Right renal cortex interstitium (tissue), 3 donors: ENCODE results near the gene MSANTD1. TPM values are rescaled to one million over a fixed set of nuclear protein-coding genes. Genes with fewer than 3 reads are reported as not detected.

Source experiments
- DNase-seq, 3 donors: peaks; one replicate each; pipeline ENCODE4 v3.0.0-alpha.2; 2013; ENCODE audit warnings: low read depth in 3 of 3, low spot score in 2 of 3
- polyA plus RNA-seq, 3 donors: library from polyadenylated mRNA; unstranded; fragments of 120-200 nt; gene quantifications; one replicate each; pipeline ENCODE4 v1.2.1, GENCODE V29; 2013; ENCODE audit not compliant: insufficient read length in 3 of 3

The MSANTD1 gene
- polyA plus RNA-seq, result under 1 TPM; 0.29 to 0.42 (median 0.35) TPM

DNA sequence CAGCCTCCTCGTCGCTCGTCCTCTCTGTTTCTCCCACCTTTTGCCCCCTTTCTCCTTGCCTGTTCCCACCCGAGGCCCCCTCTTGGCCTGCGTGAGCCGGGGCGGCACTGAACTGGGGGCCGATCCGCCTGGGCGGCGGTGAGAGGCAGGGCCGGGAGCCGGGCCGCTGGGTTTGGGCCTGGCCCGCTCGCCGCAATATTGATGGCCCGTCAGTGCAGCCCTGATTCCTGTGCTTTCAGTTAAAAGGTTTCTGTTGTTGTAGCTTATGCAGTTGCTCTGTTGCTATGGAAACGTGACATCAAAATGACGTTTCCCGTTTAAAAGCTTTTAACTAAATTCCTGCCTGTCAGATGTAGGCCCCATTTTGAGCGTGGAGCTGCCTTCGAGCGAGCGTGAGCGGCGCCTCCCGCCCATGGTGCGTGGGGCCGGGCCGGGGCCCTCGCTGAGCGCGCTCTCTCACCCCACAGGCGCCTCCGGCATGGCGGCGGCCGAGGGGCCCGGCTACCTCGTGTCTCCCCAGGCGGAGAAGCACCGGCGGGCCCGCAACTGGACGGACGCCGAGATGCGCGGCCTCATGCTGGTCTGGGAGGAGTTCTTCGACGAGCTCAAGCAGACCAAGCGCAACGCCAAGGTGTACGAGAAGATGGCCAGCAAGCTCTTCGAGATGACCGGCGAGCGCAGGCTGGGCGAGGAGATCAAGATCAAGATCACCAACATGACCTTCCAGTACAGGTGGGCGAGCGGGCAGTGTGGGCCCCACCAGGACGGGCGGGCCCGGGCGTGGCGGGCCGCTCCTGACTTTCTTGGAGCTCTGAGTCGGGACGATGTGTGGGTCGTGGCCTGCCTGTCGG is at the start of gene MSANTD1:
MSANTD1 (plus strand) TSS at position 349 of the 851 bp plus-strand sequence; CDS start at position 413, 64 bp downstream.
- DNase-seq, result peak in 2 of 3 donors; percentile 47 to 66

DNA sequence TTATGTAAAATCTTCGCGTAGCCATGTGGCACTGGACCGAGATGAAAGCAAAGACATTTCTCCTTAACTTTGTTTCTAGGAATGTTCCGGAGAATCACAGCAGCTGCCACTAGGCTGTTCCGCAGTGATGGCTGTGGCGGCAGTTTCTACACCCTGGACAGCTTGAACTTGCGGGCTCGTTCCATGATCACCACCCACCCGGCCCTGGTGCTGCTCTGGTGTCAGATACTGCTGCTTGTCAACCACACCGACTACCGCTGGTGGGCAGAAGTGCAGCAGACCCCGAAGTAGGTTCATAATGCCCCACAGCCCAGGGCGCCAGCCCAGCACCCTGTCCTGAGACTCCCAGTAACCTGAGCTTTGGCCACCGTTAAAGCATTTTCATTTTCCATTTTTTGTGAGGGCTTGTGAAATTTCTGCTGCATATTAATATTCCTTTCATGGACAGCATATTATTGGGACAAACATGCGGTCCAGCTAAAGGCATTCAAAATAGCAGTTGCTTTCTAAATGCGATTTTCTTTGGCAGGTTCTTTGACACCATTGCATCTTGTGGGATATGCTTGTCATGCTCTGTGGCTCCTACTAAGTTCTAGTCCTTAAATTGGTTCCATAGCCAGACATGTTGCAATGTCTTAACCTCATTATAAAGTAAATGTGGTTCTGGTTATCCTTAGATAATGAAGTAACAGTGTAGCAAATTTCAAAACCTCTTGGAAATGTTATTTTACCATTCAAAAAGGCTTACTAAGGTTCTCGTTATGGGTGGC is 49.1 kb upstream of the MSANTD1 start:
- no peak for DNase-seq

DNA sequence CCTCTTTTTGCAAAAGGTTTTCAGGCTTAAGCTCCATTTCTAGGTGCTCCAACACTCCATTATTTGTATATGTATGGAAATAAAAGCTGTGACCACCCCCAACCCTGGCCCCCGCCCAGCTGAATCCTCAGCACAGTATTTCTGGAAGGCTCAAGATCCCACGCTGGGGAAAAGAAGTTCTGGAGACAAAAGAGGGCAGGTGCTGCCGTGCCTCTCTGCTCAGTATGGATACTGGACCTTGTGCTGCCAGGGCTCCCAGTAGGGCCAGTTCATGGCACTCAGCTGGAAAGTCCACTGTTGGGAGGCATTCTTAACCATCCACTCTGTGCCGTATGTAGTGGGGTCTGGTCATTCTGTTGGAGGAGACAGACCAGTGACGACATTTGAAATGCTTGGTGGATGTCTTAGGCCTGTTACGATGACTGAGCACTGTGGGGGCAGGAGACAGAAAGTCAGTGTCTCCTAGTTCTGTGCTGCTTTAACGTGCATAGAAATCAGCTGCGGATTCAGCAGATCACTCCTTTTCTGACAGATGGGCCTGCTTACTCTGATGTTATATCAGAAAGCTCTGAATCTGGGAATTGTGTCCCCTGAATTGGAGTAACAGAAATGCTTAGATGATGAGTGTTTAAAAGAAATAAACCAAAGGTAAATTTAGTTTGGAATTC is 48.4 kb upstream of the MSANTD1 start:
- no peak for DNase-seq

DNA sequence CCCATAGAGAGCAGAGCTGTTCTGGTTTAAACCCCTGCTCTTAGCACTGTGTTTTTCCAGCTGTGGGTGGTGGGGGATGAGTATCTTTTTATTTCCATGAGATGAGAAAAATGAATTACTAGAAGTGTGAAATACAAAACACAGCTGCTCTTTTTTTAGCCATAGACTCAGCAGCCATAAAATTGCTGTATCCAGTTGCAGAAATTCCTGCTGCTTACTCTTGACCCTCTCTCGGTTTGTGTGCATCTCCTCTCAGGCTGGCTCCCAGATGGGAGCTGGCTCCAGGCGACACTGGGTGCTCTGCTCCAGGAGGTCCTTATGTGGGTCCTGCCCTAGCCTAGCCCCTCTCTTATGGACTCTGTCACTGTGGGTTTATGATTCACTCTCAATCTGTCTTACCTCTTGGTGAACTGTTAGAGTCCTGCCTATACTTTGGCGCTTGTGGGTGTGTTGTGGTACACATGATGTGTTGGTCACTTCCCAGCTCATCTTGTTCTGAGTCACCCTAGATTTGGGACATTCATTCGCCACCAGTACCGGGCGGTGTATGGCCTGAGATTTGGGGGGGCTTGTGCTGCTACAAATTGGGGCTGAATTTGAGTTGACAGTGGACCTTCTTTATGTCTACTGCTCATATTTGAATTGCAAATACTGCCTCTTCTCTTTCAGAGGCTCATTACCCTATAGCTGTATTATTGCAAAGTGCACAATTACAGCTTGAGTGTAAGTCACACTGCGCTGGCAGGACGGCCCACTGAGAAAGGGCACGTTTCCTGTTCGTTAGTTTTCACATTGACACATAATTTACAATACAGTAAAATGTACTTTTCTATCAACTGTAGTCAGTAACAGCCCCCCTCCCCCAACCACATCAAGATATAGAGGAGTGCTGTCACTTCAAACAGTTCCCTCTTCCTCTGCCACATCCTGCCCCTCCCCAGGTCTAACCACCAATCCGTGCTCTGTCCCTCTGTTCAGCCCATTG is 46.9 kb upstream of the MSANTD1 start:
- peak in 2 of 3 donors; percentile 29 to 38 for DNase-seq

DNA sequence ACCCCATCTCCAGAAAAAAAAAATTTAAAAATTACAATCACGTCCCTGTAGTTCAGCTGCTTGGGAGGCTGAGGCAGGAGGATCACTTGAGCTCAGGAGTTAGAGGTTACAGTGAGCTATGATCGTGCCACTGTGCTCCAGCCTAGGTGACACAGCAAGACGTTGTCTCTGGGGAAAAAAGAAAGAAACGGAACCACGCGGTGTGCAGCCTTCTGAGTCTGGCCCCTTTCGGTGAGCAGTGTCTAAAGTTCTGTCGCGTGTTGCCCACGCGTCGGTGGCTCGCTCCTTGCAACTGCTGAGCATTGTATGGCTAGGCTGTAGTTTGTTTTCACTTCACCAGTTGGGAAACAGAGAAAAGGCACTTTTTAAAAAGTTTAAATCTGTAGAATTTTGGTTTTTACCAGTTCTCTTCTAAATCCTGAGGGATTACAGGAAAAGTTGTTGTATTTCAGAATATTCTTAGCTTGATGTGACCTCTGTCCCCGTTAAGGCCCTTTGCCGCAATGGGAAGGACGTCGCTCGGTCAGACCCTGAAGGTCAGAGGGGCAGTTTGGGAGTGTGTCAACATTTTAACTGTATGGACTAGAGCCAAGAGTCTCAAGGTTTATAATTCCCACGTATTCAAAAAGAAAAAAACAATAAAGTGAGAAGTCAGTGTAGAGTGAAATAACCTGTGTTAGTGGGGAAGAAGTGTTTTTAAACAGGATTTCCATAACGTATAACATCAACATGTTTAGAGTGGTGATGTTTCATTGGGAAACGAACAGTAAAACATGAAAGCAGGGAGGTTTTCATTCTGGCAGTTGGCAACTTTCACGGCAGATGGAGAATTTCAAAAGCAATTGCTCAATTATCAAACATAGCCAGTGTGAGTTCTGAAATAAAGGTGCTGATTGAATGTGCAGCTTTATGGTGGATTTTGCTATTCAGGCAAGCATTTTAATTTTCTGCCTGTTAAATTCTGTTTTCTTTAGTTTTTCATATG is 45.8 kb upstream of the MSANTD1 start:
- DNase-seq, result no peak

DNA sequence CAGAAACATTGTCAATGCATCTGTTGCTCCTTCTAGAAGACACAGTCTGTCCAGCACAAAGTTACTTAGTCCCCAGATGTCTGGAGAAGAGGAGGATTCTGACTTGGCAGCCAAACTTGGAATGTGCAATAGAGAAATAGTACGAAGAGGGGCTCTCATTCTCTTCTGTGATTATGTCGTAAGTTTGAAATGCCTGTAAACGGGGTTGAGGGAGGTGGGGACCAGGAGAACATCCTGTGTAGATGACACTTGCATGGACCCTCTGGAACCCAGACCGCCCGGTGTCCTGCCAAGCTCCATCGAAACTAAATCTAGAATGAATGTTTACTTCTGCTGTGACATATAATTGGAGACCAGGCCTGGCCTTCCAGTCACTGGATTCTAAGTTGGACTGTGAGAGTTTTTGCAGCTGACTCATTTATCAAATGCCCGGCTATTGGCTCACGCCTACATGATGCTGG is 45.0 kb upstream of the MSANTD1 start:
- DNase-seq, result no peak

DNA sequence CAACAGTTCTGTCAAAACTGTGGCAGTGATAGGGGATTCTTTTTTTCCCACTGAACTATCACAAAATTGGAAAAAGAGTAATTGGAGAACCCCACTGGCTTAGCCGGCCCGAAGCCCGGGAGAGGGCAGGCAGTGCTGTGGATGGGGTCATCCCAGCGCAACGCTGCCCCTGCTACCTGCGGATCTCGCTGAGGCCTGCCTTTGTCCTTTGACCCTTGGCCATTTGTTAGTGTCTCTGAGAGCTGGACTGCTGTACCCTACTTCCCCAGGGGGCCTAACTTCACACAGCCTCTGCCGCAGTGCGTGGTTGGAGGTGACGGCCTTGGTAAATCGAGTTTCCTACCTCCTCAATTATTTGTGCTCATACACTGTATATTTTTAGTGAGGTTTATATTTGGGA is 43.0 kb upstream of the MSANTD1 start:
- DNase-seq, result no peak

DNA sequence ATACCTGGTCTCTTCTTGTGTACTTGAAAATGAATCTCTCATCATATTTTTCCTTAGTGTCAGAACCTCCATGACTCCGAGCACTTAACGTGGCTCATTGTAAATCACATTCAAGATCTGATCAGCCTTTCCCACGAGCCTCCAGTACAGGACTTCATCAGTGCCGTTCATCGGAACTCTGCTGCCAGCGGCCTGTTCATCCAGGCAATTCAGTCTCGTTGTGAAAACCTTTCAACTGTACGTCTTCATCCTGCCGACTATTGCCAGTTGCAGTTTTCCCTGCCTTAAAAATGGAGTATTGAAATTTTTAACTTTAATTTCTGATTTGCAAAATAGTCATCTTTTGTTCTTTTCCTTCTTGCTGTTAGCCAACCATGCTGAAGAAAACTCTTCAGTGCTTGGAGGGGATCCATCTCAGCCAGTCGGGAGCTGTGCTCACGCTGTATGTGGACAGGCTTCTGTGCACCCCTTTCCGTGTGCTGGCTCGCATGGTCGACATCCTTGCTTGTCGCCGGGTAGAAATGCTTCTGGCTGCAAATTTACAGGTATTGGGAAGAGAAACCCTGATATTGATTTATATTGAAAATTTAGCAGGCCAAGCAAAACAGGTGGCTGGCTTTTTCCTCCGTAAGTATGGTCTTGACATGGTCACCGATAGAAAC is 42.4 kb upstream of the MSANTD1 start:
- DNase-seq, result no peak

DNA sequence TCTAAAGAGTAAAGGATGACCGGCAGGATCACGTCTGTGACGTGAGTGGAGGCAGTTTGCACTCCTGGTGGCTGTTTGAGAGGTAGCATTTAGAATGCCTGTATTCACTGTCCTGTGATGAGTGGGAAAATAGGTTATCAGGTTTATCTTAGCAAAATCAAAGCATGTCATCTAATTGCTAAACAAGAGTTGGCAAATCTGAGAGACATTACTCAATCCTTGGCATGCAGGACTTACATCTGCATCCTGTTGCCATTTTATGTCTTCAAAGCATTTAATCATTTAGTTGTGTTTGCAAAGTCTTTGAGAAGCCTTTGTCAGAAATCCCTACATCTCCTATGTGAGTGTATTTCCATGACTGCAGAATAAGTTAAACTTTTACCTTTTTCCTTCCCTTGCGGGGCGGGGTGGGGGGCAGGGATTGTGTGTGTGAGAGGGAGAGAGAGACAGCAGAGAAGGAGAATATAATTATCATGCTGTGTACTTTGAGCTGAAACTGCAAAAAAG is 41.4 kb upstream of the MSANTD1 start:
- DNase-seq, result no peak

DNA sequence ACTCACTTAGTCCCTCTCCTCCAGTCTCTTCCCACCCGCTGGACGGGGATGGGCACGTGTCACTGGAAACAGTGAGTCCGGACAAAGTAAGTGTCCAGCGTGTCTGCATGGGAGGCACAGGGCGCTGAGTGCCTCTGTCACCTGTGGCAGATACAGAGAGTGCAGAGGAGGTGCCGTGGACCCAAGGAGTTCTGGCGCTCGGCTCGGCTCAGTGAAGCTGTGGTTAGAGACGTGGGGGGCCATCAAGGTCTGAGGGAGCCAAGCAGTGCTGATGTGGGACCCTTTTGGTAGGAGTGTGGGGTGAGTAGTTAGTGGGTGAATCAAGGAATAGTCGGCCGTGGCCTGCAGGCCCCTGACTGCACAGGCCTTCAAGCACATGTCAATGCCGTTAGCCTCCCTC is 40.1 kb upstream of the MSANTD1 start:
- DNase-seq, result no peak

DNA sequence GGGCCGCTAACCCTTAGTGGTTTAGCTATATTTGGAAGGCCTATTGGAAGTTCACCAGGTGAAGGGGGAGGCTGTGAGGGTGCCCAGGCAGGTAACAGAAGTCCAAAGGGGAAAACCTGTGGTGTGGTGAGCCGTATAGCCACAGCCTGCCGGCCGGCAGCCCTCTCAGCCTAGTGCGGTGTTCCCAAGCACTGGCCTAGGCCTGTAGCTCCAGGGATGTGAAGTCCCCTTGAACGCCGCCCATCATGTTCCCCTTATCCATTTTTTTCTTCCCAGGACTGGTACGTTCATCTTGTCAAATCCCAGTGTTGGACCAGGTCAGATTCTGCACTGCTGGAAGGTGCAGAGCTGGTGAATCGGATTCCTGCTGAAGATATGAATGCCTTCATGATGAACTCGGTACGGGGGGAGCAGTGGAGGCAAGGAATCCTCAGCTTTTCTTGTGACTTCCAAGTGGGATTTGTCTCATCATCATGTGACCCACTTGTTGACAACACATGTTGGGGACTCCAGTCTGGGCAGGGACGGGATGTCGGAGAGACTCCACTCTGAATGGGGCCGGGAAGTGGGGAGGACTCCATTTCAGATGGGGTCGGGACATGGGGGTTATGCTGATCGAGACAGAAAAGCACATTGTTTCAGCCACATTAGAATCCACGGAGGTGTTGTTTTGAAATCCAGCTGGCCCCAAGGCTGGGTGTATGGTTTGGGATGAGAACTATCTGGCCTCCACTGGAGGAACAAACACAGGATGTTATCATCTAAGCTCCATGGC is 39.2 kb upstream of the MSANTD1 start:
- DNase-seq, result no peak

DNA sequence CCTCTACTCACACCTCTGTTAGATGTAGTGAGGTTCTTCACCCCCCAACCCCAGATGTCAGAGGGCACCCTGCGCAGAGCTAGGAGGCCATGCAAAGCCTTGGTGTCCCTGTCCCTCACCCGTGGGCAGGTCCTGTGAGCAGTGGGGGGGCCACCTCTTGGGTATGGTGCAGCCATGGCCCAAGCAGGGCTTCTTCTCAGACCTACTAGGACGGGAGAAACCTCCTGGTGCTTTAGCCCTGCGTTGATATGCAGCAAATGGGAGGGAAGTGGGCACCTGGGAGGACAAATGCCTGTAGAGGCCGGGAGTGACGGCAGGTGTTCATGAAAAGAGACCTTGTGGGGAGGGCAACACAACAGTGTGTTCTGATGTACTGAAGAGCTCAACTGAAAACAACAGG is 38.5 kb upstream of the MSANTD1 start:
- no peak for DNase-seq

DNA sequence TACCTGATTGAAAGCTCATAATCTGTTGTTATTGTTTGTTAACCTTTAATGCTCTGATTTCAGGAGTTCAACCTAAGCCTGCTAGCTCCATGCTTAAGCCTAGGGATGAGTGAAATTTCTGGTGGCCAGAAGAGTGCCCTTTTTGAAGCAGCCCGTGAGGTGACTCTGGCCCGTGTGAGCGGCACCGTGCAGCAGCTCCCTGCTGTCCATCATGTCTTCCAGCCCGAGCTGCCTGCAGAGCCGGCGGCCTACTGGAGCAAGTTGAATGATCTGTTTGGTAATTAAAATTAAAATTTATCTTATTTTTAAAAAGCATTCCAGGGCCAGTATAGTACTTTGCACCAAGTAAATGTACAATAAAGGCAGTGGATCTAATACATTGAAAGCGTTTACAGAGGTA is 37.1 kb upstream of the MSANTD1 start:
- no peak for DNase-seq

DNA sequence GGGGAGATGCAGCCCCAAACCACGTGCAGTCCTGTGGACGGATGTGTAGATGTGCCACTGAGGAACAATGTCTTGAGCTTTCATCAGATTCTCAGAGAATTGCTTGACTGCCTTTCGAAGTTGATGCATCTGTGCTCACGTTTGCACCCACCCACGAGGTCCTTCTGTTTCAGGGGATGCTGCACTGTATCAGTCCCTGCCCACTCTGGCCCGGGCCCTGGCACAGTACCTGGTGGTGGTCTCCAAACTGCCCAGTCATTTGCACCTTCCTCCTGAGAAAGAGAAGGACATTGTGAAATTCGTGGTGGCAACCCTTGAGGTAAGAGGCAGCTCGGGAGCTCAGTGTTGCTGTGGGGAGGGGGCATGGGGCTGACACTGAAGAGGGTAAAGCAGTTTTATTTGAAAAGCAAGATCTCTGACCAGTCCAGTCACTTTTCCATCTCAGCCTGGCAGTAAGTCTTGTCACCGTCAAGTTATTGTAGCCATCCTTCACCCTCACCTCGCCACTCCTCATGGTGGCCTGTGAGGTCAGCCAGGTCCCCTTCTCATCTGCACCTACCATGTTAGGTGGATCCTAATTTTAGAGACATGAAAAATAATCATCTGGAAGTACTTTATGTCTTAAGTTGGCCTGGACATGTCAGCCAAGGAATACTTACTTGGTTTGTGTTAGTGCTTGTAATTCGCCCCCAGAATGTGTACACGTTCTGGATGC is 36.4 kb upstream of the MSANTD1 start:
- no peak for DNase-seq

DNA sequence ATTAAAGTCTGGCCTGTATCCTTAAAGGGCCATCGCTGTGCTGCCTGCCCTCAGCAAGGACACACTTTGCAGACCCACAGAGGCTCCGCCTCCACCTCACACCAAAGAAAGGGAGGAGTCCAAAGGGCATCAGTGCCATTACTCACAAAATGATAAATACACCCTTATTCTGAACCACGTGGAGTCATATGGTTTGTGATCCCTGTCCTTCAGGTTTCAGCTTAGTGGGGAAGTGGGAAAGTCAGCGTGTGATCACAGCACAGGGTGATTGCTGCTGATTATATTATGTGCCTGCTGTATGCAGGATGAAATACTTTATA is 35.9 kb upstream of the MSANTD1 start:
- DNase-seq, result no peak

DNA sequence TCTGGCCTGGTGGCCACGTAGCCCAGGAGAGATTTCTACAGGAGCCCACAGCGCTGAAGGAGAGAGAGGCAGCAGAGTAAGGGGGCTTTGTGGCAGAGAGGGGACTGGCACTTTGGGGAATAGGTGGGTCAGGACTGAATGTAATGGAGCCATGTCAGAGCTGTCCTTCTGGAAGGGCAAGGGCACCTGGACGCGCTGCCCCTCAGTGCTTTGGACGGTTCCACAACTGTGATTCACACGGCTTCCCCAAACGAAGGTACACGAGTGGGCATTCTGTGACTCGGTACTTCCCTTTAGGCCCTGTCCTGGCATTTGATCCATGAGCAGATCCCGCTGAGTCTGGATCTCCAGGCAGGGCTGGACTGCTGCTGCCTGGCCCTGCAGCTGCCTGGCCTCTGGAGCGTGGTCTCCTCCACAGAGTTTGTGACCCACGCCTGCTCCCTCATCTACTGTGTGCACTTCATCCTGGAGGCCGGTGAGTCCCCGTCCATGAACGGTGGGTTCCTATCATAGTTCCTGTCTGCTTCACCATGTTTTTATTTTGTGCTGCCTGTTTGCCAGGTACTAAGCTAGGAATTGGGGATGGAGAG is 35.2 kb upstream of the MSANTD1 start:
- no peak for DNase-seq
